Pancreas (tissue), 10 donors: Measurements from ENCODE around the gene CAPN12. TPM values are rescaled to one million over a fixed set of nuclear protein-coding genes. Genes with fewer than 3 reads are reported as not detected.

Experiments
- ATAC-seq, 4 donors: fragments of 200-7000 bp; cut with Tn5 transposase; one replicate each; pipeline versions ENCODE4 v1.8.0 to v1.9.1; 2020; ENCODE audit warnings: mild to moderate bottlenecking in 4 of 4, moderate library complexity in 4 of 4
- DNase-seq, 6 donors: peaks; one replicate each; pipeline ENCODE4 v3.0.0-alpha.2; 2020
- FAIRE-seq: peaks from 2 replicates; lab custom pipeline; 2012; peaks lifted over from hg19 to GRCh38; lab: Jason Lieb, UNC
- H3K27ac ChIP-seq, 4 donors: fragments of 200-600 bp; sonication (generic); 1 replicate in 3 of 4; 2 replicates in 1 of 4; pipeline versions ENCODE4 v1.5.0 to v1.8.0; 2020
- H3K27me3 ChIP-seq, 4 donors: fragments of 200-600 bp; one replicate each; pipeline ENCODE4 v1.8.0; 2021
- H3K36me3 ChIP-seq, 3 donors: fragments of 200-600 bp; sonication (generic) in 1 of 3; one replicate each; pipeline versions ENCODE4 v1.5.0 to v1.8.0; 2020 to 2021
- H3K4me1 ChIP-seq, 3 donors: fragments of 200-600 bp; one replicate each; pipeline ENCODE4 v1.8.0; 2021
- H3K4me3 ChIP-seq, 4 donors: fragments of 200-600 bp; sonication (generic) in 2 of 4; one replicate each; pipeline versions ENCODE4 v1.5.0 to v1.8.0; 2020 to 2021
- H3K9me3 ChIP-seq, 4 donors: fragments of 200-600 bp; one replicate each; pipeline ENCODE4 v1.8.0; 2021
- CTCF ChIP-seq, 4 donors: fragments of 200-600 bp; sonication (generic) in 3 of 4; IDR thresholded peaks; one replicate each; pipeline versions ENCODE4 v1.5.0 to v1.8.0; 2021; ENCODE audit warnings: antibody characterized with exemption in 4 of 4
- WGBS, 2 donors: extraction: QIAGEN DNeasy Blood & Tissue Kit; methylation state at CpG; one replicate each; pipeline ENCODE4 v1.1.7; 2013; 5-methylcytosine and 5-hydroxymethylcytosine counted together
- intact Hi-C, 3 donors: fragments of 100-400 bp; cut with DNase I; formaldehyde crosslinking; loops; one replicate each; pipeline versions ENCODE4 v1.11.1 to v1.14.2; 2022
- polyA plus RNA-seq, 2 donors: library from polyadenylated mRNA; stranded (reverse); fragments of 200-250 nt; gene quantifications; one replicate each; pipeline ENCODE4 v1.2.3, GENCODE V29; 2013
- total RNA-seq, 6 donors: library from RNA; stranded (reverse); fragmentation: NEBNext Ultra II Directional in 4 of 6; extraction: Animal tissue kit (Norgen Biotek cat#: 25700) in 4 of 6; gene quantifications; one replicate each; pipeline versions ENCODE4 v1.2.1 to v1.2.4, GENCODE V29; 2021 to 2023
- donor health status: healthy with polysubstance abuse.
- donor health status: DM: no; HTN: no; CAD: no; lungs with moderate emphysema.
- donor health status: DM: no; HTN: no; CAD: no.
- donor health status: control.
- donor health status: control.
- donor health status: Bipolar disorder and iron deficiency.
- donor health status: DM: yes; HTN: yes; CAD: no.
- donor health status: DM: no; HTN: no; CAD: no.
- donor health status: DM: no; HTN: no; CAD: no.
- donor health status: DM: yes; HTN: yes; CAD: no.

CAPN12 gene
- total and polyA plus RNA-seq, 8 donors: 2.3 to 46.3 (median 8.0) TPM

GRCh38 chr19:38684862-38685665 lies 59.2 kb downstream of the CAPN12 start:
- FAIRE-seq: no peak
- no peak for ATAC-seq
- Histone ChIP-seq H3K4me3 (no peak overlapping the region), H3K27ac (peak overlapping the region; percentile 89 to 99 (median 96)), H3K9me3 (no peaks in the 10 kb centered on the region), H3K27me3 (no peaks in the 10 kb centered on the region), H3K4me1 (peaks cover 50 to 78% (median 73%) of the 10 kb centered on the region in 3 donors), H3K36me3 (no peaks in the 10 kb centered on the region)
- intact Hi-C loops: no loop called here
- TF ChIP-seq CTCF (IDR thresholded peaks at IDR 0.05): no peak
- WGBS, 2 donors: 83 to 89% methylated on average over 15 of the region's 15 CpGs
- peak in 1 of 6 donors; percentile 47 for DNase-seq

DNA sequence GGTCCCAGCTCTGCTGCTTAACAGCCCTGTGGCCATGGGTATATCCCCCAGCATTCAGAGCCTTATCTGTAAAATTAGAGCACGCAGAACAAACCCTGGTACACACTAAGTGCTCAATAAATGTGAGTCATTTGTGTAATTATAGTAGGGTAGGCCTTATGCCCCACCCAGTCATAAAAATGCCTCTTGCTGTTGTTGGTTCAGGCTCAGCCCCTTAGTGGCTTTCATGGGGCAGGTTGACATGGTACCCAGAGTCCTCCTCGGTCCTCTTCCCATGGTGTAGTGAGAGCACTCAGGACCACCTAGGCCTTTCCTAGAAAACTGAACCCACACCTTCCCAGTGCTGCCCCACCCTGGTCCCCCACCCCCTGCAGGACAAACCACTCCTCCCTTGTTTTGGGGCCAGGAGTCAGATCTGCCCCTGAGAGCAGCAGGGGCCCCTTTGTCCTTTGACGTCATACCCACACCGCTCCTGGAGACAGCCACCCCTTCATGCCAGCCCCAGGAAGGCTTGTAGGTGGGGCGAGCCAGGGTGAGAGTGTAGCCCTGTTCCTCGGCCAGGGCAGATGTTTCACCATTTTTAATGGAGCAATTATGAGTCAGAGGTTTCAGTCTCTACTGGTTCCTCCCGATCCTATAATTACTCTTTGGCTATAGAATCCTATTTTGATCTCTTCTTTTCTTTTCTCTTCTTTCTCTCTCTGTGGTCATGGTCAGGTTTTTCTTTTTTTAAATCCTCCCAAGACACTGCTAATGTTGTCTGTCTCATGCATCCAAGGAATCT lies 60.0 kb downstream of the CAPN12 start:
- peak in 3 of 6 donors; percentile 37 to 61 (median 53) for DNase-seq
- no peak for FAIRE-seq
- no peaks in the 10 kb centered on the region for H3K9me3 ChIP-seq
- intact Hi-C loops: no loop called here
- no peak for TF ChIP-seq CTCF (IDR thresholded peaks at IDR 0.05)
- no peaks in the 10 kb centered on the region for H3K36me3 ChIP-seq
- peak overlapping the region; percentile 89 to 99 (median 96) for H3K27ac ChIP-seq
- no peaks in the 10 kb centered on the region for H3K27me3 ChIP-seq
- WGBS, 2 donors: 47 to 49% methylated on average over 7 of the region's 7 CpGs
- H3K4me1 ChIP-seq: peaks cover 53 to 78% (median 73%) of the 10 kb centered on the region in 3 donors
- H3K4me3 ChIP-seq: no peak overlapping the region
- ATAC-seq: peak; percentile 19 to 40 (median 25)

GRCh38 chr19:38683393-38684077 lies 60.7 kb downstream of the CAPN12 start:
- no peaks in the 10 kb centered on the region for H3K27me3 ChIP-seq
- ATAC-seq (peak; percentile 87 to 92 (median 91)), DNase-seq (peak; percentile 83 to 97 (median 95)), FAIRE-seq (no peak)
- H3K9me3 ChIP-seq: no peaks in the 10 kb centered on the region
- H3K36me3 ChIP-seq: no peaks in the 10 kb centered on the region
- H3K4me1 ChIP-seq: peaks cover 53 to 78% (median 76%) of the 10 kb centered on the region in 3 donors
- no peak for TF ChIP-seq CTCF (IDR thresholded peaks at IDR 0.05)
- 13 to 15% methylated on average over 10 of the region's 10 CpGs for WGBS, 2 donors
- intact Hi-C loops: no loop called here
- H3K27ac ChIP-seq: peak overlapping the region; percentile 89 to 99 (median 96)
- H3K4me3 ChIP-seq: no peak overlapping the region

DNA sequence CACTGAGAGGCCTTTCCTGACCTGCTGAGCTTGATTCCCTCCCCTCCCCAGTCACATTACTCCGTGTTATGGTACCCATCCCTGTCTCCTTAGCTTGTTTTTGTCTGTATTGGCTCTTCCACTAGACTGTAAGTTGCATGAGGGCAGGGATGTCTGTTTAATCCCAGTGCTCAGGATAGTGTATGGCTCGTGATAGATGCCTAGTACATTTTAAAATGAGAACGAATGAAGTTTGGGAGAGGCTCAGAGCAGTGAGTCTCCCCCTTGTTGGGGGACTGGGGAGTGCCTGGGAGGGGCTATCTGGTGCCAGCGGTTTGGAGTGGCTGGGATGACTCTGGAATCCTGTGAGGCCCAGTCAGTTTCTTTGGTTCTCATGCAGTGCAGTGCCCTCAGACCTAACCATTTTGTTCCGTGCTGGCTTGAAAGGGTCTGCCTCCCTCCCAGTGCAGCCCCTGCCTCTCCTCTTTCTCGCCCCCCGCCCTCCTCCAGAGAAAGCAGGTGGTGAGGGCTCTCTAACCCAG lies 61.3 kb downstream of the CAPN12 start:
- H3K36me3 ChIP-seq: no peaks in the 10 kb centered on the region
- no peak for DNase-seq
- ATAC-seq: peak in 1 of 4 donors; percentile 3
- 76 to 77% methylated on average over 7 of the region's 7 CpGs for WGBS, 2 donors
- no peak overlapping the region for H3K4me3 ChIP-seq
- no peak for FAIRE-seq
- no peaks in the 10 kb centered on the region for H3K27me3 ChIP-seq
- no peaks in the 10 kb centered on the region for H3K9me3 ChIP-seq
- peaks cover 59 to 82% (median 78%) of the 10 kb centered on the region in 3 donors for H3K4me1 ChIP-seq
- intact Hi-C loops: no loop called here
- peak overlapping the region; percentile 89 to 99 (median 96) for H3K27ac ChIP-seq
- TF ChIP-seq CTCF (IDR thresholded peaks at IDR 0.05): no peak
